Cardiac fibroblast (primary cell): ENCODE data around the gene BRD9.

Experiments
- DNase-seq, 2 donors: peaks; one replicate each; pipeline versions ENCODE4 v3.0.0 to v3.0.0-alpha.2; 2010; ENCODE audit warnings: low read depth in 2 of 2
- H3K4me3 ChIP-seq, 2 donors: replicated peaks in 1 of 2; 1 replicate in 1 of 2; 2 replicates in 1 of 2; pipeline ENCODE4 v1.5.1; 2011; ENCODE audit warnings: low read depth in 2 of 2, low read length in 2 of 2, mild to moderate bottlenecking in 2 of 2, moderate library complexity in 1 of 2
- CTCF ChIP-seq: IDR thresholded peaks from one replicate; pipeline ENCODE4 v1.5.1; 2011; ENCODE audit warnings: low read depth, mild to moderate bottlenecking, low read length, inconsistent platforms

BRD9 gene

GRCh38 chr5:863244-863805 is 29.3 kb downstream of the BRD9 start:
- H3K4me3 ChIP-seq: no peak overlapping the region
- TF ChIP-seq CTCF: no peak

GRCh38 chr5:862367-863243 is 30.0 kb downstream of the BRD9 start:
- DNase-seq: peak in 1 of 2 donors; percentile 23
- no peak for TF ChIP-seq CTCF
- H3K4me3 ChIP-seq: no peak overlapping the region

More at GRCh38 chr5:863244-863805, 29.3 kb downstream of the BRD9 start:
- DNase-seq: no peak

- no peak overlapping the region for H3K4me3 ChIP-seq
- no peak for TF ChIP-seq CTCF
- no peak for DNase-seq
Observed at GRCh38 chr5:861442-862366, 30.9 kb downstream of the BRD9 start.

GRCh38 chr5:860506-861150 is 32.0 kb downstream of the BRD9 start:
- DNase-seq: no peak
- no peak for TF ChIP-seq CTCF
- H3K4me3 ChIP-seq: no peak overlapping the region

GRCh38 chr5:859798-860296 is 32.8 kb downstream of the BRD9 start:
- no peak for TF ChIP-seq CTCF
- H3K4me3 ChIP-seq: no peak overlapping the region
- DNase-seq: no peak

GRCh38 chr5:859391-859790 is 33.2 kb downstream of the BRD9 start:
- no peak for TF ChIP-seq CTCF
- no peak overlapping the region for H3K4me3 ChIP-seq
- DNase-seq: peak; percentile 15 to 27
